Breast epithelium (tissue), 3 donors: ENCODE measurements around the gene LDLRAD4.

ENCODE experiments used
- CTCF ChIP-seq, 3 donors: fragments of 450-650 bp; IDR thresholded peaks; one replicate each; pipeline ENCODE4 v1.5.1; 2016 to 2017; ENCODE audit warnings: antibody characterized with exemption in 3 of 3, mild to moderate bottlenecking in 3 of 3, moderate library complexity in 3 of 3
- POLR2AphosphoS5 ChIP-seq, 3 donors: sonication (generic); formaldehyde crosslinking; IDR thresholded peaks; one replicate each; pipeline ENCODE4 v1.6.1; 2017; ENCODE audit warnings: antibody characterized with exemption in 3 of 3

- TF ChIP-seq CTCF (IDR thresholded peaks at IDR 0.05): no peak
- TF ChIP-seq POLR2AphosphoS5 (IDR thresholded peaks at IDR 0.05): no peak
These were observed 186.9 kb downstream of the LDLRAD4 start for GRCh38 chr18:13405305-13406038.
